ENCODE results near the gene CARMIL3.
"Not testable (repeated sequence)": the region's sequence is repeated elsewhere in the genome, so short reads cannot be mapped to it uniquely, and the experiment has no call there.

CARMIL3 gene

GRCh38 chr14:24051789-24052655, at the start of gene CARMIL3:
Gene CARMIL3, plus strand, starts transcription at chr14:24052009. Its CDS starts 145 bp downstream, at chr14:24052154.
- FAIRE-seq = no peak

GRCh38 chr14:24006471-24006816, 45.4 kb upstream of the CARMIL3 start:
- not testable (repeated sequence) for FAIRE-seq

- not testable (repeated sequence) for FAIRE-seq
Observed at GRCh38 chr14:24006817-24007652, 44.8 kb upstream of the CARMIL3 start.

GRCh38 chr14:24011051-24011450, 40.8 kb upstream of the CARMIL3 start:
- FAIRE-seq = no peak

- not testable (repeated sequence) for FAIRE-seq
Observed at GRCh38 chr14:24012726-24013273, 39.0 kb upstream of the CARMIL3 start.

GRCh38 chr14:24013654-24014514, 37.9 kb upstream of the CARMIL3 start:
- no peak for FAIRE-seq

- not testable (repeated sequence) for FAIRE-seq
Observed at GRCh38 chr14:24015745-24016144, 36.1 kb upstream of the CARMIL3 start.

- FAIRE-seq = not testable (repeated sequence)
Observed at GRCh38 chr14:24018978-24019377, 32.8 kb upstream of the CARMIL3 start.

GRCh38 chr14:24019944-24020343, 31.9 kb upstream of the CARMIL3 start:
- FAIRE-seq = not testable (repeated sequence)

GRCh38 chr14:24020520-24020919, 31.3 kb upstream of the CARMIL3 start:
- not testable (repeated sequence) for FAIRE-seq

- FAIRE-seq = not testable (repeated sequence)
Observed at GRCh38 chr14:24024939-24025418, 26.8 kb upstream of the CARMIL3 start.

- not testable (repeated sequence) for FAIRE-seq
Observed at GRCh38 chr14:24029687-24030086, 22.1 kb upstream of the CARMIL3 start.

GRCh38 chr14:24031331-24031730, 20.5 kb upstream of the CARMIL3 start:
- FAIRE-seq = not testable (repeated sequence)

- FAIRE-seq = no peak
Observed at GRCh38 chr14:24032727-24033418, 18.9 kb upstream of the CARMIL3 start.

- FAIRE-seq = not testable (repeated sequence)
Observed at GRCh38 chr14:24035769-24036168, 16.0 kb upstream of the CARMIL3 start.

- FAIRE-seq = no peak
Observed at GRCh38 chr14:24036169-24036962, 15.4 kb upstream of the CARMIL3 start.

GRCh38 chr14:24036963-24037657, 14.7 kb upstream of the CARMIL3 start:
- FAIRE-seq = not testable (repeated sequence)

- FAIRE-seq = no peak
Observed at GRCh38 chr14:24037658-24038037, 14.2 kb upstream of the CARMIL3 start.

- no peak for FAIRE-seq
Observed at GRCh38 chr14:24038686-24039085, 13.1 kb upstream of the CARMIL3 start.

GRCh38 chr14:24040692-24041091, 11.1 kb upstream of the CARMIL3 start:
- no peak for FAIRE-seq
